GM18873 (cell line): ENCODE results near the gene CLCN7.
"Not testable (repeated sequence)": the region's sequence is repeated elsewhere in the genome, so short reads cannot be mapped to it uniquely, and the experiment has no call there.

Experiments used
- ATAC-seq: cut with Tn5 transposase; IDR thresholded peaks from one replicate; pipeline ENCODE4 v1.9.1; 2021; ENCODE audit warnings: mild to moderate bottlenecking, moderate library complexity, moderate number of reproducible peaks; ENCODE audit not compliant: unreplicated experiment, low FRiP score

The CLCN7 gene

DNA sequence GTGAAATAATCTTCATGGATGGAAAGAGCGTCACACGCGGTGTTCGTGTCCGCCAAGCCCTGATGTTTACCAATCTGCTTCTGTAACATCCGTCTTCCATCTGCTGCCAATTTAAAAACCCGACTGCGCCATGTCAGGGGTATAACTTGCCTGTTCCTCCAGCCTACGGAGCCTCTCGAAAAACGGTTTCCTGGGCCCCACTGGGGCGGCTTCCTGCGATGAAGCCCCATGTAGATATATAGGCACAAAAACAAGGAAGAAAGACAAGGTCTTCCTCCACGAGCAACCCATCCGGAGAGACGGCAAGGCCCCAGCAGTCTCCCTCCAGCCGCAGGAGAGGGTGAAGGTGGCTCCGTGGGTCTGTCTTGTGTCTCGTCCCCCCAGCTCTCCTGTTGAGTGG, 13.8 kb upstream of the CLCN7 start, which contains the start of gene PTX4:
PTX4 (minus strand) TSS at position 326 of the 400 bp plus-strand sequence; CDS start at position 291, 35 bp downstream.
- ATAC-seq, result no peak

DNA sequence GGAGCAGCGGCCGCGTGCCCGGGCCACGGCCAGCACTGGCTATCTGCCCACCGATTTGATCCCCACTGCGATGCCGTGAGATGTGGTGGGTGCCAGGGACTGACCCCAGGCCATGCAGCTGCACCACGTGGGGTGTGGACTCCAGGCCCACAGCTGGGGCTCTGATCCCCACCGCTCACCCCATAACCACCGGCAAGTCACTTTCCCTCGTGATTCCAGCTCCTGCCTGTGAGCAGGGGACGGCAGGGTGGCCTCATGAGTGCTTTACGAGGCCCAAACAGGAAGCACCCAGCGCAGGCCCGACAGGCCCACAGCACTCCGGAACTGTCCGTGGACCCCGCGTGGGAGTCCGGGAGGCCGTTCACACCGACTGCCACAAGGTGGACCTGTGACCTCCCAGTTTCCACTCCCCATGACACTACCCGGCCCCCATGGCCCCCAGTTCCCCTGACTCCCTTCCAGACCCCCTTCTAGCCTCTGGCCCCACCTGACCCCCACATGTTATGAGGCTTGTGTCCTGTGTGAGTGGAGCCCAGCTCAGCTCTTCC, 13.3 kb upstream of the CLCN7 start:
- no peak for ATAC-seq

DNA sequence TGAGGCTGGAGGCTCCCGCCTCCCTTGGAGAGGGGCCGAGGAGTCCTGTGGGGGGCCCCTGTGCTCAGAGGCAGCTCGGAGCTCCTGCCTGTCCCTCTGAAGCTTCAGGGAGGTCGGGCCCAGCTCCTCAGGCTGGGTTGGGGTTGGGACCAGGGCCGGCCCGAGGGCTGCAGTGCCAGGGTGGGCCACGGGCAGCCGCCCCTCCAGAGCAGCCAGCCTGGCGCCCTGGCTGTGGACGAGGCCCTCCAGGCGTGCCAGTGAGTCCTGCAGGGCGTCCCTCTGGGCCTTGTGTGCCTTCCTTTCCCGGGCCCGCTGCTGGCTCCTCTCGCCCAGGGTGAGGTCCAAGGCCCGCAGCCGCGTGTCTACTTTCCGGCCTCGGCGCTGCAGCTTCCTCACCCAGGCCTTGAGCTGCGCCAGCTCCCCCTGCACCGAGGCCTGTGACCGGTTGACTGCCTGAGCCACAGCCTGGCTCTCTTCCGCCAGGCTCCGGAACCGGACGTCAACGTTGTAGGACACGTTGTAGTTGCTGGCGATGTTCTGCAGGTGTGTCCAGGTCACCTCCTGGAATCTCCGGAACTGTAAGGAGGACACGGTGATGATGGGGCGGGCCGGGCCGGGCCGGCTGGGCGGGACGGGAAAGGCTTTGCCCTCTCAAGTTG, 12.7 kb upstream of the CLCN7 start:
- ATAC-seq, result no peak

DNA sequence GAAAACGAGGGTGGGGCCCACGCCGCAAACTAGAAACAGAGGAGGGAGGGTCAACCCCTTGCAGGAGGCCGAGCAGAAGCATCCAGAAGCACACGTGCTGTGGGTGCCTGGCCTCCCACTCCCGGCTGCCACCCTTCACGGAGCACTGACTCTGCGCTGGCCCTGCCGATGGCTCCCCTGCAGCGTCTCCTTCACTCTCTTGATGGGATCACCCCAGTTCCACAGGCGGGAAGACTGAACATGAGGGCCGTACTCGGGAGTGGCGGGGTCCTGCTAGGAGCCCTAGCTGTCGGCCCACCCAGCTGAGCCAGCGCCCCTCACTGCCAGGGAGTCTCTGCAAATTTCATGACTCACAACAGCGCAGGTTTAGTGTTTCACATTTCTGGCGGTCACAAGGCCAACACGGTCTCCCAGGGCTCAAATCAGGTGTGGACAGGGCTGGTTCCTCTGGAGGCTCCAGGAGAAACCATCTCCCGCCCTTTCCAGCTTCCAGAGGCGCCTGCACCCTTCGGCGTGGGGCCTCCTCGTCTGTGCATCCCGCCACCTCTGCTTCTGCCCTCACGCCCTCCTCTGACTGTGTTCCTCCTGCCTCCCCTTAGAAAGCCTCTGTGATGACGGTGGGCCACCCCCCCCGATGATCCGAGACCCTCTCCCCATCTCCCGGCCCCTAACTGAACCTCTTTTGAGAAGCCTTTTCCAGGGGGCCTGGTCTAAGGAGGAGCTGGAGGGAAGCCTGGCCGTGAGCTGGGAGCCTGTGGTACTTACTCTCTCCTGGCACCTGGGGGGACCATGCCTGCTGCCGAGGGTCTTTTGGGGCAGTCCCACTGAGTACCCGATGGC, 11.9 kb upstream of the CLCN7 start:
- ATAC-seq, result no peak

DNA sequence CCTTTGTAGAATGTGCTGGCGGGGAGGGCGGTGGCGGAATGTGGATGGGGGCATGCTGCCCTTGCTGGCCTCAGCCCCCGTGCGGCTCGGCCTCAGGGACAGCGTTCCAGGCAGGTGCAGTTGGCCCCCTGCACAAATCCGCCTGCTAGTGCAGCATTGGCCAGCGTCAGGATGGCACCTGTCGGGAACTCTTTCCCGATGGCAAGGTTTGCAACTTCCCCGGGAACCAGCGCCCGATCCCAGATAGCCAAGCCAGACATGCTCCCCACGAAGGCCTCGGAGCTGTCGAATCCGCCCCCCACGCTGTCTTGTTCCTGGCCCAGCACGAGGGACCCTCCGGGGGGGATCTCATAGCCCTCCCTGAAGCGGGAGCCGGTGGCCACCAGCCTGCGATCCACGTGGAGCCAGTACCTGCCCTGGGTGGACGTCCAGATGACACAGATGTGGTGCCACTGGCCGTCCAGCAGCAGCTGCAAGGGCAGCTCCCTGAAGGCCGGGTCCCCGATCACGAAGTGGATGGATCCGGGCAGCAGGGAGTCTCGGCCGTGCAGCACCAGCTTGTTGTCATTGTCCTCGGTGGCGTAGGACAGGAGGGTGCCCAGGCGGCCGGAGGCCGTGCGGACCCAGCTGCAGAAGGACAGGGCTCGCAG, 11.1 kb upstream of the CLCN7 start:
- no peak for ATAC-seq

DNA sequence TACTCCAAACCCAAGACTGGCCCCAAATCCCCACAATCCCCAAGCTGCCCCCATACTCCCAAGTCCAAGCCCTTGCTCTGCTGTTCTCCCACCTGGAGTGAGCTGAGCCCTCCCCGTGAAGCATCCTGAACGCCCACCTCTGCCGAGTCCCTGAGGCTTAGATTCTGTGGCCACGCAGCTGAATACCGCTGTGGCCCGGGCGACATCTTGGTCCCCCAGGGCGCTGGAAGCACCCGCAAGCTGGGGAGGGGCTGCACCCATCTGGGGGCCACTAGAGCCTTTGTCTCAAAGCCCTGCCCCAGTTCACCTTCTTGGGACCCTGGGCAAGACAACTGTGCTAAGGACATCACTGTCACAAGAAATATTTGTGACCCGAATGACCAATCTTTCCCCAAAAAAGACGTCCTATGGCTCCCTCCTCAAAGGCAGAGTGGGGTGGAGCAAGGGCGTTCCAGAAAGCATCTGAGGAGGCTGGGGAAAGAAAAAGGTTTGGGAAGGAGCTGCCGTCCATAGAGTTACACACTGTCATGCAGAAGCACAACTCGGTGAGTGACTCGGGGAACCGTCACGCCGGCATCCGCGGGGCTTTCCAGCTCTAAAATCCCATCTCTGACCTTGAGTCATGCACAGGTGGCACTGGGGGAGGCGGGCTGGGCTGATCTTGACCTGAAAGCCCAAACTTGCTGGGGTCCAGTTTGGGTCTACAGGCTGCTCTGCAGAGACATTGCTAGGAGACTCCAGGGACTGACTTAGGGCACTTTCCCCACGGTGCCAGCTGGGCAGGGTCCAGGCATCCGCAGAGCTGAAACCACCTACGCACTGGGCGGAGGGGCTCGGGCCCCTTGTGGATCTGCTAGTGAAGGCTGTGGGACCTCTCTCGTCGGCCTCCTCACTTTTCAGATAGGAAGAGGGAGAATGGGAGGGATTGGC, 7.3 kb upstream of the CLCN7 start:
- ATAC-seq, result no peak

DNA sequence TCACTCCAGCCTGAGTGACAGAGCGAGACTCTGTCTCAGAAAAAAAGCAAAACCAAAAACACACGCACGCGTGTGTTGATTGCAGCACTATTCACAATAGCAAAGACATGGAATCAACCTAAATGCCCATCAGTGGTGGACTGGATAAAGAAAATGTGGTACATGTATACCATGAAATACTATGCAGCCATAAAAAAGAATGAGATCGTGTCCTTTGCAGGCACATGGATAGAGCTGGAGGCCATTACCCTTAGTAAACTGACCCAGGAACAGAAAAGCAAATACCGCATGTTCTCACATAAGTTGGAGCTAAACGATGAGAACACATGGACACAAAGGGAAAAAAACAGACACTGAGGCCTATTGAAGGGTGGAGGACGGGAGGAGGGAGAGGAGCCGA, 4.1 kb upstream of the CLCN7 start:
- not testable (repeated sequence) for ATAC-seq

DNA sequence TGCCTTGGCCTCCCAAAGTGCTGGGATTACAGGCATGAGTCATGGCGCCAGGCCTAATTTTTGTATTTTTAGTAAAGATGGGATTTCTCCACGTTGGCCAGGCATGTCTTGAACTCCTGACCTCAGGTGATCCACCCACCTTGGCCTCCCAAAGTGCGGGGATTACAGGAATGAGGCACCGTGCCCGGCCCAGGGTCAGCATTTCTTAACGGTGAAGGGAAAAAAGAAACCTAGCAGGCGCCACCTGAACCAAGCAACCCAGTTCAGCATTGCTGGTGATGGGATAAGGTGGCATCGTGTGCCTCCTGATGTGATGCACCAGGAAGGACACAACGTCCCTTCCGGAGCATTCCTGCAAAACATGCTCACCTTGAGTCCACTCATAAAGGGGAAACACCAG, 2.2 kb upstream of the CLCN7 start:
- ATAC-seq, result no peak

DNA sequence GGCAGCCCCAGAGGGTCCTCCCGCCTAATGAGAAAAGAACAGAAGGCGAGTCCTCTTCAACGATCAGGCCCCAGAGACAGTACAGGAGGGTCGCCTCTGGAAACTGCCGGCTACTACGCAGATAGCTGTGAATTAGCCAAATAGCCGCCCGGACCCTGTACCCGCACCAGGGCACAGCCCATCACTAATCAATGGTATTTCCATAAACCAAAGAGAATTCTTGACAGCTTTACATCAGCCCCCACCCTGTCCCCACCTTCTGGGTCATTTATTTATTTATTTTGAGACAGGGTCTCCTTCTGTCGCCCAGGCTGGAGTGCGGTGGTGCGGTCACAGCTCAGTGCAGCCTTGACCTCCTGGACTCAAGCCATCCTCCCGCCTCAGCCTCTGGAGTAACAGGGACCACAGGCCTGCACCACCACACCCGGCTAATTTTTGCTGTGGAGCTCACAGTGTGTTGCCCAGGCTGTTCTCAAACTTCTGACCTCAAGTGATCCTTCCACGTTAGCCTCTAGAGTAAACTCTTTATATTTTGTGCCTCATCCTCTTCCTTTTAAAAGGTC, 805 bp upstream of the CLCN7 start:
- no peak for ATAC-seq

DNA sequence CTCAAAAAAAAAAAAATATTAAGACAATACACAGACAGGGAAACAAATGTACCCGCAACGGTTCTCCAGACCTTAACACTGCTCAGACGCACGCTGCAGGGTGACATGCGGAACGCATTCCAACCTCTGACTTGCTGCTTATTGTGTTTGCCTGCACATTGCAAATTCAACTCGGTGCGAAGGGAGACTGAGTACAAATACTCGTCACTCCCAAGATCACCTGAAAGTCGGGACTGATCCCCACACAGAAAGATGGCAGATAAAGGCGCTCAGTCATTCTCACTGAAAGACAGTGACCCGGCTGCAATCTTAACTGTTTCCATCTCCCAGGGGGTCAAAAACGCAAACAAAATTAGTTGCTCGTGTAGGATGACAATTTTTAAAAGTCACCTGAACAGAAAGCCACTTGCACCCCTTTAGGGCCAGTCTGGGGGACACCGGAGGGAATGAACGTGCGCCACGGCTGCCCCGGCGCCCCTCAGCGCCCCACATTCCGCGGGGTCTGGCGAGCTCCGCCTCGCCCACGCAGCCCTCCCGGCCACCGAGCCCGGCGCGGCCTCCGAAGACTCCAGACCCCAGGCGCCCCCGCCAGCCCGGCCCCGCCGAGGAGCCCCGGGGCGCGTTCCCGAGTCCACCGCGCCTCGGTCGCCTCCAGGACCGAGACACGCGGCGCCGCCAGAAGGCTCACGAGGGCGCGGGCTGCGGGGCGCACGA, 589 bp downstream of the CLCN7 start:
- ATAC-seq, result no peak

DNA sequence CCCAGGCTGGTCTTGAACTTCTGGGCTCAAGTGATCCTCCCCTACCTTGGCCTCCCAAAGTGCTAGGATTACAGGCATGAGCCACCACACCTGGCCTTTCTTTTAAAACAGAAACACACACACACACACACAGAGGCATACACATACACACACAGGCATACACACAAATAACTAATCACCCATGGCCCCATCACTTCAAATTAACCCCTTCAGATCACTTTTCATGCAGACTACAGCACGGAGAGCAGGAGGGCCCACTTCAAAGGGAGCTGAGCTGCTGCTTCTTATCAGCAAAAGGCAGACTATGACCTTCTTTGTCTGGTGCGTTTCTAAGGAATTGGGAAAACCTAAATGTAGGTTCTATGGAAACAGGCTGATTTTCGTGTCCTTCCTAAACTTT, 1.9 kb downstream of the CLCN7 start:
- ATAC-seq, result no peak

DNA sequence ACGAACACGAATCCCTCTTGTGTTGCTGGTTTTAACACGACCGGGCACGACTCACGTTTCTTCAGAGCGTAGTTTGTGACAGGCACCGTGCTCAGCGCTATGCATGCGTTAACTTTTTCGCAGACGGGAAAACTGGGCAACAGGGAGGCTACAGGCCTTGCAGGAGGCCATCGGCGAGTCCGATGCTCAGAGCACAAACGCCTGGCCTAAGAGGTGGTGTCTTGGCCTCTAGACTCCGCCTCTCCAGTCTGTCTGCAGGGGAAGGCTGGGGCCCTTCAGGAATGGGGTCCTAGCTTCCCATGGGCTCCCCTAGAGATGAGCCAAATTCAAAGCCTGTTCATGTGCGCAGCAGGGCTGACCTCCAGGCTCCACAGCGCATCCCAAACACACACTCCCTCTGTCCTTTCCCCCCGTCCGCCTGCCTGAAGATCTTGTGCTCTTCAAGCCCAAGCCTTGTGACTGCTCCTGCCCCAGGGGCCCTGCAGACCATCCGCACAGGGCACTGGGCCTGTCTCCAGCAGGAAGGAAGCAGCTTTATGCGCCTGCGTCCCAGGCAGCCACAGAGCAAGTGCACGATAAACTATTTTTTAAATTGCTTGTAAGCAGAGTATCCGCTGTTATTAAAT, 3.1 kb downstream of the CLCN7 start:
- ATAC-seq, result no peak

DNA sequence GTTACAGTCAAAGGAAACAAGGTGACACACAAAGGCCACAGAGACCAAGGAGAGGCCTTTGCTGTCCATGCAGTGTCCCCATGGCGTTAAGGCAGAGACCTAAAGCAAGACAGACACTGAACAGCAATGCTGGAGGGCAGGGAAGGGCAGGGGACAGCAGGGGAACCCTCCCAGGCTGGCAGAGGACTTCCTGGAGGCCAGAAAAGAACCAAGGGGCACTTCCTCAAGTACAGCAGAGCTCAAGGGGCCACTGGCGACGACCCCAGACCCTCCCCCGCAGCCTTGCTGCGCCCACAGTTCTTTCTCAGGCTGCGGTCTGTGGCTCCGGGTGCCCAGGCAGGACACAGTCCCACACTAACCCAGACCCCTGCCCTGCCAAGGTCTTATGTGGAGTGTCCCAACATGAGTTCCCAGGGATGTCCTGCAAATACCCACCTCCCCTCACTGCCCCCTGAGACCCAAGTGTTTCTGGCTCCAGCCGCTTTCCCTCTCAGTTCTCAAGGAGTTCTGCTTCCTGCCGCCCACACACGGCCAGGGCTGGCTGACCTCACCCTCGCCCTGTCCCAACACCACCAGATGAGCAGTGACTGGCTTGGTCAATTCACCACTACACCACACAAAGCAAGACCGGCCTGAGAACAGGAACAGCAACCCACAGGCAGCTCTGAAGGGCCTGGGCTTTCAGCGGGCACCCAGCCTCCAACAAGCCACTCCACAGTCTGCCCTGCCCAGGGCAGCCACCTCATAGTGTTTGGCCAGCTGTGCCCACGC, 4.2 kb downstream of the CLCN7 start:
- no peak for ATAC-seq

DNA sequence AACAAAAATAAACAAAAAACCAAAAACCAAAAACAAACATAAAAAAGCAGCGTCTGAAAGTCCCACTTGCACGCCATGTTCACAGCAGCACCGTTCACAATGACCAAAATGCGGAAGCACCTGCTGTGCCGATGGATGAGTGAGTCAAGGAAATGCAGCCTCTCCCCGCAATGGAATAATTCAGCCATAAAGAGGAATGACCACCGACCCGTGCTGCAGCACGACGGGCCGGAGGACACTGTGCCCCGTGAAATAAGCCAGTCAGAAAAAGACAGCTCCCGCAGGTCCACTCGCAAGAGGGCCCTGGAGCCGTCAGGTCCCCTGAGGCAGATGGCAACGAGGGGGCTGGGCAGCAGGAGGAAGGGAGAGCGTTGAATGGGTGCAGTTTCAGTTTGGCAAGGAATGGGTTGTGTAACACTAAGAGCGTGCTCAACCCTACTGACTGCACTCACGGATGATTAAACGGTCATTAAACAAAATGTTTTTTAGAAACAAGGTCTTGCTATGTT, 5.1 kb downstream of the CLCN7 start:
- no peak for ATAC-seq

DNA sequence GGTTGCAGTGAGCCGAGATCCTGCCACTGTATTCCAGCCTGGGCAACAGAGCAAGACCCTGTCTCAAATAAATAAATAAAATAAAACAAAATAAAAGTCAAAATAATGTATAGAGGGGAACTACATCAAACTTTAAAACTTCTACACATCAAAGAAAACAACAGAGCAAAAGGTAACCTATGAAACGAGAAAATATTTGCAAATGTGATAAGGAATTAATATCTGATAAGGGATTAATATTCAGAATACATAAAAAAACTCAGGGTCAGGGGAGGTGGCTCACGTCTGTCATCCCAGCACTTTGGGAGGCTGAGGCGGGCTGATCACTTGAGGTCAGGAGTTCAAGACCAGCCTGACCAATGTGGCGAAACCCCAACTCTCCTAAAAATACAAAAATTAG, 5.7 kb downstream of the CLCN7 start:
- ATAC-seq, result not testable (repeated sequence)

DNA sequence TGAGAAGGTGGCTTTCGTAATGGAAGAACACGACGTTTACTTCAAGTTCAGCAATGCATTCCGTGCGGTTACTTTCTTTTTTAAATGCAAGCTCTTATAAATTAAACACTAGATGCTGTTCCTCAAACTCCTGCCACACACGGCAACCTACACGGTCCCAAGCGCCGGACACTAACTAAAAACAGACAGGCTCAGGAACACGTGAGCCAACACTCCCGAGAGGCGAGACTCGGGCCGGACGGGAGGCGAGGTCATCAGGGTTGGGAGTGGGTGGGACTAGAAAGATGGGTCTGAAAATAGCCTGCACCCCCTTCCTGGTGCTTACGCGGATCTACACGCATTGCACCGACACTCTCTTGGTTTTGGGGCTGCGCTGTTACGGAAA, 6.4 kb downstream of the CLCN7 start:
- ATAC-seq, result no peak

DNA sequence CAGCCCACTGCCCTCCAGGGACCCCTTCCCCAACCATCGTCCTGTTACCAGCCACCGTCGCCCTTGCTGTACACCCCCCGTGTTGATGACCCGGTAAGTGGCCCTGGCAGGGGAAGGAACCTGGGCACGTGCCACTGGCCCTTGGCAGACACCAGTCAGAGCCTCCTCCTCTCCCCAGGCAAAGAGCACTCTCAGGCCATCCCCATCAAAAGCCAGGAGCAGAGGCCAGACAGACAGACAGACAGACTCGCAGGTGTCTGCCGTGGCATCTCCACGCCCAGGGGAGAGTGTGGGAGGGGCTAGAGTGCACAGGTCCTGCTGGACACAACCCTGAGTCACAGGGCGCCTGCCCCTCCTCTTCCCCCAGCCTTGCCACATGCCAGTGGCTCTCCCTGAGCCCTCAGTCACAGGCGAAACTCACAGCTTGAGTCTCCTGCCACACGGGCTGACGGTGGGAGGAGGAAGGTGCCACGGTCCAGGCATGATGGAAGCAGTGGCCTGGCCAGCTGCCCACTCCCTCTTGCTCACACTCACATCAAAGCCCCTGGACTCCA, 7.8 kb downstream of the CLCN7 start:
- ATAC-seq, result no peak

DNA sequence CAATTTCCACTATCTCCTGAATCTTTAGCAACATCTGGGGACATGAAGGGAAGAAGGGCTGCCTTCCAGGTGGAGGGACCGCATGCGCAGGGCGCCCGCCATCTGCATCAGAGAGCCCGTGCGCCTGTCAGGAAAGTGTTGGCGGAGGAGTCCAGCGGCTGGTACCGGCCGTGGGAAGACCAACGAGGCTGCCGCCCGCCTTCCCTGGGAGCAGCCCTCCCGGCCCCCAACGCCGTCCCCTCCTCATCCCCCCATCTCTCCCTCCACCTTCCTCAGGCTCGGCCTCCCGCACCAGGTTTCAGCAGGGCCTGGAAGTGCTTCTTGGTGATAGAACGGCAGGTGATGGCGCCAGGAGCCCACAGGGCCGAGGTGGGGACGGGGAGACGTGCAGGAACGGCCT, 8.8 kb downstream of the CLCN7 start:
- ATAC-seq, result no peak
